NCI-H345 treated with DMSO at 0.1 percent for 48 hours (cell line): ENCODE results near the gene TNNI2.
"Not testable (repeated sequence)": the region's sequence is repeated elsewhere in the genome, so short reads cannot be mapped to it uniquely, and the experiment has no call there.

Source experiments
- DNase-seq: peaks from one replicate; lab custom pipeline; 2025; ENCODE audit not compliant: unreplicated experiment; lab: John Stamatoyannopoulos, UW

Gene TNNI2

GRCh38 chr11:1871531-1871930 is 32.8 kb downstream of the TNNI2 start:
- DNase-seq: no peak

- DNase-seq: no peak
Observed at GRCh38 chr11:1872267-1872985, 33.6 kb downstream of the TNNI2 start.

GRCh38 chr11:1873048-1873812 is 34.4 kb downstream of the TNNI2 start:
- DNase-seq: no peak

GRCh38 chr11:1873813-1874150 is 35.0 kb downstream of the TNNI2 start:
- not testable (repeated sequence) for DNase-seq

- not testable (repeated sequence) for DNase-seq
Observed at GRCh38 chr11:1874441-1875092, 35.8 kb downstream of the TNNI2 start.

GRCh38 chr11:1875093-1875850 is 36.5 kb downstream of the TNNI2 start:
- peak; percentile 2 for DNase-seq

- DNase-seq: not testable (repeated sequence)
Observed at GRCh38 chr11:1875851-1876301, 37.1 kb downstream of the TNNI2 start.

GRCh38 chr11:1876361-1877063 is 37.7 kb downstream of the TNNI2 start:
- DNase-seq: no peak

GRCh38 chr11:1877211-1878136 is 38.7 kb downstream of the TNNI2 start:
- peak; percentile 35 for DNase-seq

- DNase-seq: no peak
Observed at GRCh38 chr11:1878137-1879031, 39.6 kb downstream of the TNNI2 start.

GRCh38 chr11:1879342-1879940 is 40.7 kb downstream of the TNNI2 start:
- DNase-seq: no peak

GRCh38 chr11:1879941-1880720 is 41.4 kb downstream of the TNNI2 start:
- no peak for DNase-seq

GRCh38 chr11:1880746-1881441 is 42.1 kb downstream of the TNNI2 start:
- no peak for DNase-seq

GRCh38 chr11:1881442-1882264 is 42.9 kb downstream of the TNNI2 start:
- no peak for DNase-seq

- peak; percentile 52 for DNase-seq
Observed at GRCh38 chr11:1882265-1883238, 43.8 kb downstream of the TNNI2 start.
